Dendritic cell treated with granulocyte-macrophage colony-stimulating factor and Interleukin-4, amounts not matched to agents 40 ng/mL and 50 ng/mL, for 4 days (primary cell): ENCODE results near the gene KRTAP9-7.

ENCODE experiments used
- H3K27ac Mint-ChIP-seq: one replicate; pipeline ENCODE4 v1.8.0; 2022; ENCODE audit warnings: mild to moderate bottlenecking, mixed read lengths
- H3K27me3 Mint-ChIP-seq: one replicate; pipeline ENCODE4 v1.8.0; 2022; ENCODE audit warnings: mild to moderate bottlenecking, mixed read lengths
- H3K36me3 Mint-ChIP-seq: one replicate; pipeline ENCODE4 v1.8.0; 2022; ENCODE audit warnings: low read depth, mixed read lengths
- H3K4me1 Mint-ChIP-seq: one replicate; pipeline ENCODE4 v1.8.0; 2022; ENCODE audit warnings: low read depth, mixed read lengths
- H3K4me3 Mint-ChIP-seq: one replicate; pipeline ENCODE4 v1.8.0; 2022; ENCODE audit warnings: mild to moderate bottlenecking, moderate library complexity, mixed read lengths
- H3K9me3 Mint-ChIP-seq: one replicate; pipeline ENCODE4 v1.8.0; 2022; ENCODE audit warnings: mixed read lengths
- intact Hi-C: fragments of 100-400 bp; cut with micrococcal nuclease; formaldehyde crosslinking; loops from one replicate; pipeline ENCODE4 v1.15.0; 2022

Gene KRTAP9-7

DNA sequence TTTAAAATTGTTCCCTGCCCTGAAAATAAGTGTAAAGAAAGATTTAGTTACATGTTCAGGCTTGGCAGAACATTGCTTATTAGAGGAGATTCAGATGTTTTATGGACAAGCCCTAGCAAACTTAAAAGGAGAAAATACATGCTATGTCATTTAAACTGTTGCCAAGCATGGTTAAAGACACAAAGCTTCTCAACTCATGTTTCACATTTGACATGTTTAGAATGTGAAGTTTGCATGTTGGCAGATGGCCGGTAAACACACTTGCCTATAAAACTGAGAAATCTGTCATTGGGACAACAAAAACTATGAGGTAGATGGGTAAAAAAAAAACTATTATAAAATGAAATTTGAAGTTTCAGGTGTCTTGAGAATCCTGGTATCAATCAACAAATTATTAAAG lies 21.3 kb downstream of the KRTAP9-7 start:
- Mint-ChIP-seq H3K27me3 (peaks cover 4% of the 10 kb centered on the region), H3K4me3 (no peak overlapping the region), H3K4me1 (no peaks in the 10 kb centered on the region), H3K27ac (no peak overlapping the region), H3K36me3 (no peaks in the 10 kb centered on the region), H3K9me3 (no peaks in the 10 kb centered on the region)
- intact Hi-C loops: no loop called here

DNA sequence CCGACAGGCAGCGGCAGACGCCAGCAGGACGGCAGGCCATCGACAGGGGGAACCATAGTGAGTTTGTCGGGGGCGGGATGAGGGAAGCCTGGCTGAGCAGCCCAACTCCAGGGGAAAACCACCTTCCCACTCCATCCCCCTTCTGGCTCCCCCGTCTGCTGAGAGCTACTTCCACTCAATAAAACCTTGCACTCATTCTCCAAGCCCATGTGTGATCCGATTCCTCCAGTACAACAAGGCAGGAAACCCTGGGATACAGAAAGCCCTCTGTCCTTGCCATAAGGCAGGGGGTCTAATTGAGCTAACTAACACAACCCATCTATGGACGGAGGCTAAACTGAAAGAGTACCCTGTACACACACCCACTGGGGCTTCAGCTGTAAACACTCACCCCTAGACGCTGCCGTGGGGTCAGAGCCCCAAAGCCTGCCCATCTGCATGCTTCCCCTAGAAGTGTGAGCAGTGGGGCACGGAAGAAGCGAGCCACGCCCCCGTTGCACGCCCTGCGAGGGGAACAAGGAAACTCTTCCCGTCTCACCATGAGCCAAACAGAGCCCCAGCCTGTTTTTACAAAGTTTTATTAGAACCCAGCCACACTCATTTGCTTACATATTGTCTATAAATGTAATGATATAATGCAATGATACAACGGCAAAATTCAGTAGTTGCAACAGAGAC lies 23.1 kb downstream of the KRTAP9-7 start:
- no peaks in the 10 kb centered on the region for H3K9me3 Mint-ChIP-seq
- H3K4me3 Mint-ChIP-seq: no peak overlapping the region
- H3K36me3 Mint-ChIP-seq: no peaks in the 10 kb centered on the region
- H3K27ac Mint-ChIP-seq: no peak overlapping the region
- H3K4me1 Mint-ChIP-seq: peaks cover 11% of the 10 kb centered on the region
- peaks cover 4% of the 10 kb centered on the region for H3K27me3 Mint-ChIP-seq
- intact Hi-C loops: no loop called here

DNA sequence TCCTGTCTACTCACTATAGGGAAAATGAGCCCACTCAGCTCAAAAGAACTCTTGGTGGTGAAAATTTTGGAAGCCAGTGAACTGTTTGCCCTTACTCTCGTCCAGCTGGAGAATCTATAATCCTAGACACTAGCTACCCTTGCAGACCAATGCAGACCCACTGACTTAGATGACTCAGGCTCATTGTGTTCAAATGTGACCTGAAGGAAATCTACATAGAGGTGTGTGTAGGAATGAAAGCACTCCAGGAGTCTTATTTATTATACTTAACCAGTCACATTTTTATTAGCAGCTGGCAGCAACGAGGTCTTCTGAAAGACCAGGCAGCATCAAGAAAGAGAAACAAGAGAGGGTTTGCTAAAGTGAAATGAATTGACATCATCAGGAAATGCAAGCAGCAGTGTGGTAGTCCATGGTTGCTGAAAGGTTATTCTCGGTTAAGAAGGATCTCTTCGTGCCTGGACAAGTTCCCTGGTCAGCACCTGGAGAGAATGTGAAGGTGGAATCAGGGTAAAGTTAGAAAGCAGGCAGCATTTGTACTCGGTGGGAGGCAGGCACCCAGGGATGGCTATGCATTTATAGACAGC lies 25.8 kb downstream of the KRTAP9-7 start:
- Mint-ChIP-seq H3K4me3 (no peak overlapping the region), H3K36me3 (no peaks in the 10 kb centered on the region), H3K27me3 (peaks cover 1% of the 10 kb centered on the region)

DNA sequence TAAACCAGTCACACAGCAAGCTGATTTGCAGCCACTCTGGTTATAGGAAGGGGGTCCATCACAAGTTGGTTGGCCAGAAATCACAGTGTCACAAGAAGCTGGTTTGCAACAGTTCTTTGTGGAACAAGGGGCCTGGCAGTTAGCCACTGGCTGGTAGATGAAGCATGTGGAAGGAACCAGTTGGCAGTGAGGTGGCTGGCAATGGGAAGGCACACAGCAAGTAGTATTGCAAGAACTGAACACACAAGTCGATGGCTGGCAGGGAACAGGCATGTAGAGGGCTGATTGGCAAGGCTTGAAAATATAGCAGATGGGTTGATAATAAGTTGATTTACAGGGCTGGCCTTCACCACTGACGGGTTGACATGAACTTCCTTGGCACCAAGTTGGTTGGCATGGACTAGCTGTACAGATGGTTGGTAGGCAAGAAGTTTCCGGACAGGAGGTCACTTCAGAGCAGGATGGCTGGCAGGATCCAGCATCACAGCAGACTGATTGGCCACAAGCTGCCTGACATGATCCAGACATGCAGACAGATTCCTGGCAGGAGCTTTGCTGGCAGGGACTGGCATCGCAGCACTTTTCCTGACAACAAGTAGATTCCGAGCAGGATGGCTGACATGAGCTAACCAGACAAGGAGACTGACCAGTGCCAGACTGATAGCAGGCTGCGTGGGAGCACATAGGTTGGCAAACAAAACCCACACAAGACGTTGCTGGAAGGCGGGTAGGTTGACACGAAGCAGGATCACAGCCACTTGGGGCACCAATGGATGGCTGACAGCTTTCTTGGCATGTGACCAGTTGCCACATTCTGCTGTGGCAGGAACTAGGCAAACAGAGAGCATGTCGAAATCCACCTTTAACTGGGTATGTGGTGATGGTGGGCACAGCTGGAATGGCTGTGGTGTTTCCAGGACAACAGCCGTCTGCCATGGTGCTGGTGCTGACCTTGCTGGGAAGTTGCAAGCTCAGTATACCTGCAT lies 26.7 kb downstream of the KRTAP9-7 start, which contains the start of gene KRTAP29-1:
Gene KRTAP29-1 (minus strand): TSS at position 936 of the 986 bp plus-strand sequence. CDS start 0 bp downstream, at position 936.
- Mint-ChIP-seq H3K9me3 (peaks cover 9% of the 10 kb centered on the region), H3K4me3 (no peak within 1 kb of the TSS), H3K27ac (no peak within 1 kb of the TSS), H3K36me3 (no peaks in the 10 kb centered on the region), H3K4me1 (peaks cover 14% of the 10 kb centered on the region), H3K27me3 (peaks cover 3% of the 10 kb centered on the region)
- intact Hi-C loops: no loop called here

More for the DNA sequence above, 25.8 kb downstream of the KRTAP9-7 start:
- intact Hi-C loops: no loop called here
- Mint-ChIP-seq H3K4me1 (peaks cover 14% of the 10 kb centered on the region), H3K27ac (no peak overlapping the region), H3K9me3 (peaks cover under 1% of the 10 kb centered on the region)

DNA sequence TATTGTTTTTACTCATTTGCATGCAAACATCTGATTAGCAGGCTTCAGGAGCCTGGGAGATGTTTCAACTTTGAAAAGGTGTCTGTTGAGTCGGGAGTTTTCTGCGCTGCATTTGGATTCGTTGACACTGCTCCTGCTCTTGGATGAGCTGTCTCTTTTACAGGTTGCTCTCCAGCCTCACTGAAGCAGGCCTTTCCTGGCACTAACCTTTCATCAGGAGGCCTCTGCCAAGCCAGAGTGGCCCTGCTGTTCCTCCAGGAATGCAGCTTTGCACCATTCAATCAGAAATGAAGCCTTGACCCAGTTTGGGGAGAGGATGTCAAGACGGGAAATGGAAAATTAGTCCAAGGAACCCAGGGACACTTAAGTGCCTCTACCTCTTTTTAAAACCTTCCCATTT lies 27.5 kb downstream of the KRTAP9-7 start:
- intact Hi-C loops: no loop called here
- Mint-ChIP-seq H3K27me3 (peaks cover 6% of the 10 kb centered on the region), H3K9me3 (peaks cover 17% of the 10 kb centered on the region), H3K27ac (no peak overlapping the region), H3K4me1 (peaks cover 20% of the 10 kb centered on the region), H3K36me3 (no peaks in the 10 kb centered on the region), H3K4me3 (no peak overlapping the region)

DNA sequence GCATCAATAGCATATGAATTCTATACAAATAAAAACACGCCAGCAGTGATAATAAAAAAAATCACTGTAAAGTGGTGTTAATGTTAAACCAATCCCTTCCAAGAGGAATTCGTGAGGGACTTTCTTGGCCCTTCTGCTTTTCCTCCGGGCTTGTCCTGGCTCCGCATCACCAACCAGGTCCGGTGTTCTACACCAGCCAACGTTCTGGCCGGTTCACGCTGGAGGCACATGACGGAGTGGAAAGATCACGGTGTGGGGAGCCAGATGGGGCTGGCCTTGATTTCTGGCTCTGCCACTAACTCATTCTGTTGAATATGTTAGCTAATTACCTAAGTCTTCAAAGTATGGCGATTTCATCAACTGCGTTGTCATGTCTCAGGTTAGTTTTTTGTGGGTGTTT lies 28.6 kb downstream of the KRTAP9-7 start:
- Mint-ChIP-seq H3K36me3 (no peaks in the 10 kb centered on the region), H3K4me3 (no peak overlapping the region), H3K9me3 (peaks cover 20% of the 10 kb centered on the region), H3K27me3 (peaks cover 5% of the 10 kb centered on the region), H3K27ac (no peak overlapping the region), H3K4me1 (peaks cover 31% of the 10 kb centered on the region)
- intact Hi-C loops: no loop called here

DNA sequence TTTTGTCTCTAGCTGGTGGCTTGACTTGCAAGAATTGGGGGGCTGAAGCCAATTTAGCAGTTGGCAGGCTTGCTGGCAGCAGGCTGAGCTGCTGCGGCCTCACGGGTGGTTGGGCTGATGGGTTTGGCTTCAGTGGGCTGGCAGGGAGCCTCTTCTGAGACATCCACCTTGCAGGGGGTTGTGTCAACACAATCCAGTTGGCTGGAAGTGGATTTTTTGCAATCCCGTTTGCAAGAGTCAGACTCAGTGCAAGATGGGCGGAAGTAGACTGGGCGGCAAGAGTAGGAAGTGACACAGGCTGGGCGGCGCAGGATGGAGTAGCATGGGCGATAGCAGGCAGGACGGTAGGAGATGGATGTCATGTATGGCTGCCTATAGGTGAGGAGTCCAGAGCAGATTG lies 32.1 kb downstream of the KRTAP9-7 start:
- Mint-ChIP-seq H3K4me1 (peaks cover 28% of the 10 kb centered on the region), H3K36me3 (no peaks in the 10 kb centered on the region), H3K9me3 (peaks cover 28% of the 10 kb centered on the region), H3K27ac (peak overlapping the region; percentile 23), H3K27me3 (peaks cover 15% of the 10 kb centered on the region), H3K4me3 (peak overlapping the region; percentile 44)
- intact Hi-C loops: no loop called here

DNA sequence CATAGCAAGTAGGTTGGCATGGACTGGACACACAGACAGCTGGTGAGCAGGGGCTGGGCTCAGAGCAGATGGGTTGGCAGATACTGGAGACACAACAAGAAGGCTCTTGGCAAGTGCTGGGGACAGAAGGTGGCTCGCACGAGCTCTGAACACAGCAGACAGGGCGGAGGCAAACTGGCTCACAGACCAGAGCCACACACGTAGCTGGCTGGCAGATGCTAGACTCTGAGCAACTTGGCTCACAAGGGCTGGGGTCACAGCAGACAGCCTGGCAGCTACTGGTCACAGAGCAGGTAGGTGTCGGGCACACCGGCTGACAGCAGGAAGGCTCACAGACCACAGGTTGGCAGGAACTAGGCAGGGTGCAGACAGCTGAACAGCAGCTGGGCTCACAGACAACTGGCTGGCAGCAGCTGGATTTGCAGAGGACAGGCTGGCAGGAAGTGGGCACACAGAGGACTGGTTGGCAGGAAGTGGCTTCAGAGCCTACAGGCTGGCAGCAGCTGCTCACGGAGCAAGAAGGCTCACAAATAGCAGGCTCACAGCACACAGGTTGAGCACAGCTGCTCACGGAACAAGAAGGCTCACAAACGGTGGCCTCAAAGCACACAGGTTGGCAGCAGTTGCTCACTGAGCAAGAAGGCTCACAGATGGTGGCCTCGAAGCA lies 32.9 kb downstream of the KRTAP9-7 start:
- Mint-ChIP-seq H3K36me3 (no peaks in the 10 kb centered on the region), H3K9me3 (peaks cover 28% of the 10 kb centered on the region), H3K4me1 (peaks cover 24% of the 10 kb centered on the region), H3K27me3 (peaks cover 16% of the 10 kb centered on the region), H3K4me3 (peak overlapping the region; percentile 44), H3K27ac (peak overlapping the region; percentile 23)
- intact Hi-C loops: no loop called here

DNA sequence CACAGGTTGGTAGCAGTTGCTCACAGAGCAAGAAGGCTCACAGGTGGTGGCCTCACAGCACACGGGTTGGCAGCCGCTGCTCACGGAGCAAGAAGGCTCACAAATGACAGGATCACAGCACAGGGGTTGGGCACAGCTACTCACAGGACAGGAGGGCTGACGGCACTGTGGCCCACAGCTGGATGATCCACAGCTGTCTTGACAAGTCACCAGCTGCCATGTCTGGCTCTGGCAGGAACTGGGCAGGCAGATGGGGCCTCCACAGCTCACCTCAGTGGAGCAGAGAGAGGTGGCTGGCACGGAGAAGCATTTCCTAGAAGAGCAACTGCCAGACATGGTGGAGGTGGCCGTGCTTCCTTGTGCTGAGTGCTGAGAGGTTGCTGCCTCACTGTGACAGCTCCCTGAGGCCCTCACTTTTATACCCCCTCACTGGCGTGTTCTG lies 33.4 kb downstream of the KRTAP9-7 start, which contains the start of gene KRTAP16-1:
Gene KRTAP16-1 (minus strand): TSS at position 392 of the 442 bp plus-strand sequence. CDS start 56 bp downstream, at position 336.
- Mint-ChIP-seq H3K4me3 (peak within 1 kb of the TSS; percentile 44), H3K9me3 (peaks cover 28% of the 10 kb centered on the region), H3K36me3 (no peaks in the 10 kb centered on the region), H3K27ac (peak within 1 kb of the TSS; percentile 23), H3K27me3 (peaks cover 16% of the 10 kb centered on the region), H3K4me1 (peaks cover 20% of the 10 kb centered on the region)
- intact Hi-C loops: no loop called here

DNA sequence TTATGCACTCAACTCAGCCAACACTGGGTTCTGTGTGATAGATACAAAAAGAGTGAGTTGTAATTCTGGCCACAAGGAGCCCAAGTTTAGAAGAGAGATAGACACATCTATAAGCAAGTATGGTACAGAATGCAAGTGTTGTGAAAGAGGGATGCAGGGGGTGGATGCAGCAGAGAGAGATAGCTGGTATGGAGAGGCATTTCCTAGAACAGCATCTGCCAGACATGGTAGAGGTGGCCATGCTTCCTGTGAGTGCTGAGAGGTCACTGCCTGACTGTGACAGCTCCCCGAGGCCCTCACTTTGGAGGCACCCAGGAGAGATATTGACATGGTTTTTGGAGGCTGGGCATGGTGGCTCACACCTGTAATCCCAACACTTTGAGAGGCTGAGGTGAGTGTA lies 35.6 kb downstream of the KRTAP9-7 start:
- intact Hi-C loops: no loop called here
- H3K4me1 Mint-ChIP-seq: peaks cover 20% of the 10 kb centered on the region
- peaks cover 24% of the 10 kb centered on the region for H3K27me3 Mint-ChIP-seq
- H3K9me3 Mint-ChIP-seq: peaks cover 28% of the 10 kb centered on the region
- H3K36me3 Mint-ChIP-seq: no peaks in the 10 kb centered on the region
- no peak overlapping the region for H3K27ac Mint-ChIP-seq
- no peak overlapping the region for H3K4me3 Mint-ChIP-seq

DNA sequence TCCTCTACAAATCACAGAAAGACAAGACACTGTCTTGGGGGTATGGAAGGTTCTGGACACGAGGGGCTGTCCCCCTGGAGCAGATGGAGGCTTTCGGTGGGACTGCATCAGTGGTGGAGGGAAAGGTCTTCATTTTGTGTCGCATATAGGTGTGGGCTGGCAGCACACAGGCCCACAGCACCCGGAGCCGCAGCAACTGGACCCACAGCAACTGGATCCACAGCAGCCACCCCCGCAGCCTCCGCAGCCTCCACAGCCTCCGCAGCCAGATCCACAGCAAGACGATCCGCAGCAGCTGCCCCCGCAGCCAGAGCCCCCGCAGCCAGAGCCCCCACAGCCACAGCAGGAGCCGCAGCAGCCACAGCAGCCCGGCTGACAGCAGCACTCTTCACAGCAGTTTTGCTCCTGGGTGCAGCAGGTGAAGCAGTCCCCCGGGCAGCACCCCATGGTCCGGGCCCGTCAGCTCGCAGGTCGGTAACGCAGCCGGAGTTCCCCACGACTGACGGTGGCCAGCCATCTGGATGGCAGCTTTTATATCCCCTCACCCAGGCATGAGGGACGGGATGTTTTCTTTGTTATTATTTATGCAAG lies 39.8 kb downstream of the KRTAP9-7 start, which contains the start of gene KRTAP17-1:
Gene KRTAP17-1 (minus strand): TSS at position 507 of the 591 bp plus-strand sequence. CDS start 60 bp downstream, at position 447.
- H3K4me1 Mint-ChIP-seq: no peaks in the 10 kb centered on the region
- H3K27me3 Mint-ChIP-seq: peaks cover 19% of the 10 kb centered on the region
- intact Hi-C loops: no loop called here
- H3K4me3 Mint-ChIP-seq: no peak within 1 kb of the TSS
- H3K36me3 Mint-ChIP-seq: no peaks in the 10 kb centered on the region
- H3K27ac Mint-ChIP-seq: no peak within 1 kb of the TSS
- H3K9me3 Mint-ChIP-seq: peaks cover 9% of the 10 kb centered on the region

DNA sequence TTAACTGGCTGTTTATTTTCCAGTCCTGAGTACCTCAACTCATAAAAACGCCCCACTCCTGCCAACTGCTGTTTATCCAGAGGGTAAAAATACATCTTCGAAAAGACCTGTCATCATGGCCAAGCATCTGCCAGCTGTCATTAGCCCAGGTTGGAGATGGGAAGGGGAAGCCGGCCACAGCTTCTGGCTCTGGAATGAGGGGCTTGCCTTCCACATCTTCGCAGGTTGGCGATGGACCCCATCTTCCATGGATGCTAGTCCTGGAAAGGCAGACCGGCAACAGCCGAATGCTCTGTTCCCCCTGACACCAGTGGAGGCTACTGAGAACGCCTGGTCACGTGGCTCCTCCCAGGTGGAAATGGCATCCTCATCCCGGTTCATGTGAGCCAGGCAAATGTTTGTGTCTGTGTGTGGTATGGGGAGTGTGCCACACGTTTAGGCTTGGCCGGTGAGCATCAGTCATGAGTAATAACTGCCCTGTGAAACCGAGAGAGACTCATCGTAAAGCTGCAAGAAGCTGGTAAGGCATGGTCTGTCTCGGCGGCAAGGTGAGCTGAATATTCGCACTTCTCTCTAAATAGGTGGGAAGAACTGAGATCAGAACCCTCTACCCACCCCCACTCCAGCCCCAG lies 40.4 kb downstream of the KRTAP9-7 start:
- H3K27ac Mint-ChIP-seq: no peak overlapping the region
- peaks cover 13% of the 10 kb centered on the region for H3K9me3 Mint-ChIP-seq
- no peaks in the 10 kb centered on the region for H3K4me1 Mint-ChIP-seq
- intact Hi-C loops: no loop called here
- H3K36me3 Mint-ChIP-seq: no peaks in the 10 kb centered on the region
- H3K4me3 Mint-ChIP-seq: no peak overlapping the region
- H3K27me3 Mint-ChIP-seq: peaks cover 19% of the 10 kb centered on the region

DNA sequence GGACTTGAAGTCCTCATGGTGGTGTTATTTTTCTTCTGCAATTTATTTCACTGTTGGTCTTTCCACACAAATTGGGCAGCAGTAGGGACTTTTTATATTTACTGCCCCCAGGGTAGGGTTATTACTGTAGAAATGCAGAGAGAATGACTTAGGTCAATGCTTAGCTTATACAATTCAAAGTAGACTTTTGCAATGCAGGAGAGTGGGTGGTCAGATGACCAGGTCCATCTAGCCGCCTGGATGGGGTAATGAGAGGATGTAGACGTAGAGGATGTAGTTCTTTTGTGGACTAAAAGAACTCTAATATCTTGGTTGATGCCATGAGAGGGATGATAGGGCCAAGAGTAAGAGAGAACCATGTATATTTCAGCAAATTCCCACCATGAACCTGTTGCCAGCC lies 42.7 kb downstream of the KRTAP9-7 start:
- no peak overlapping the region for H3K4me3 Mint-ChIP-seq
- peaks cover 11% of the 10 kb centered on the region for H3K27me3 Mint-ChIP-seq
- H3K27ac Mint-ChIP-seq: no peak overlapping the region
- intact Hi-C loops: no loop called here
- no peaks in the 10 kb centered on the region for H3K36me3 Mint-ChIP-seq
- H3K4me1 Mint-ChIP-seq: no peaks in the 10 kb centered on the region
- H3K9me3 Mint-ChIP-seq: peaks cover 13% of the 10 kb centered on the region
